Smooth muscle cell of the brain vasculature (primary cell): Measurements from ENCODE around the gene KLF5.
"Not testable (repeated sequence)": the region's sequence is repeated elsewhere in the genome, so short reads cannot be mapped to it uniquely, and the experiment has no call there.

Source experiments
- DNase-seq: peaks from one replicate; pipeline ENCODE4 v3.0.0-alpha.2; 2012; ENCODE audit warnings: low read depth, low spot score

KLF5 gene

DNA sequence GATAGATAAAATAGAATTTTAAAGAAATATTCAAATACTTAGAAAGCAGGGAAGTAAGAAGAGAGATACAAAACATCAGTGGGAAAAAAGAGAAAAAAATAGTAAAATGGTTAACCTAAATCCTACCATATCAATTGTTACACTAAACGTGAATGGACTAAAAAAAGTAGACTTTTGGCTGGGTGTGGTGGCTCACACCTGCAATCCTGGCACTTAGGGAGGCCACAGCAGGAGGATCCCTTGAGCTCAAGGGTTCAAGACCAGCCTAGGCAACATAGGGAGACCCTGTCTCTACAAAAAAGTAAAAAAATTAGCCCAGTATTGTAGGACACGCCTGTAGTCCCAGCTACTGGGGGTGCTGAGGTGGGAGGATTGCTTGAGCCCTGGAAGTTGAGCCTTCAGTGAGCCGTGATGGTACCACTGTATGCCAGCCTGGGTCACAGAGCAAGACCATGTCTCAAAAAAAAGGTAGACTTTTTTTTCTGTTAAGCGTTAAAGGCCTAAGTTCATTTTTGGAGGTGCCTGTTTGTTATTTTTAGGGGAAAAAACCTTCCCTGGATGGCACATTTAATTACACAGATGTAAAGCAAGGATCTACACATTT, 29.6 kb downstream of the KLF5 start:
- DNase-seq, result no peak

DNA sequence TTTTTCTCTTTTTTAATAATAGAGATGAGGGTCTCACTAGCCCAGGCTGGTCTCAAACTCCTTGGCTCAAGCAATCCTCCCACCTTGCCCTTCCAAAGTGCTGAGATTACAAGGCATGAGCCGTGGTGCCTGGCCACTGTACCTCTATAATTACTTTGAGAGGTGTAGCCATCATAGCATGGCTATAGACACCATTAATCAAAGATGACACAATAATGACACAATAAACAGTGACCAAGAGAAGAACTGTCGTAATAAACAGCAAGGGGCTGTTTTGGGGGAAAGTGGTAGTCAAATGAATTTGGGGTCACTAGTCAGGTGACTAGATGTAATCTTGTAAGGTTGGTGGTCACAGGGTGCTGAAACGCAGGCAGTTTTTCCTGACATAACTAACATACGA, 30.4 kb downstream of the KLF5 start:
- no peak for DNase-seq

DNA sequence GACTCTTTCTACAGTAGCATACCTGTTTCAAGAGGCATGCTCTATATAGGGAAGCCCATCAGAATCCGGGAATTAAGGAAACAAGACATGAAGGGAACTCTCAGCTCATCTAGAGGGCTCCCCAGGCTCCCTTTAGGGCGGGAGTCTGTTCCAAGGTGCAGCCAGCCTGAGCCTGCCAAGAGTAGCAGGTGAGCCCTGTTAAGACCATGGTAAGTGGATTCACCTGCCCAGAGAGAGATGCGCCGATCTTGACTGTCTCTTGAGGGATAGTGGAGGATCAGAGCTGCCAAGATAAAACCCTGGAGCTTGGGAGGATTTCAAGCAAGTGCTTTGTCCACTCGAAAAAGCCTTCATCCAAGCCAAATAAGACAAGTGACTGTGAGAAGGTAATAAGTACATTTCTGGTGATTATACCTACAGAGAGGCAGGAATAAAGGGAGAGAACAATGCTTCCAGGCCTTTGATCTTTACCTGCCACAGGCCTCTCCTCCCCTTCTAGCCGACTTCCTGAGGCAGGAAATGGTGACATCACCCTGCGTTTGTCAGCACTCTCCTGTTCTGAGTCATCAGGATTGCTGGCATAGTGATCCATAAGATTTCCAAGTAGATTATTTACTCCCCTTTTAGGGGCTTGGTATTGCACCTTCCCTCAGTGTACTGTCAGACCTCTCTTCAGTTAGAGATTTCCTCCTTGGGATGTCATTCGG, 31.5 kb downstream of the KLF5 start:
- DNase-seq, result no peak

DNA sequence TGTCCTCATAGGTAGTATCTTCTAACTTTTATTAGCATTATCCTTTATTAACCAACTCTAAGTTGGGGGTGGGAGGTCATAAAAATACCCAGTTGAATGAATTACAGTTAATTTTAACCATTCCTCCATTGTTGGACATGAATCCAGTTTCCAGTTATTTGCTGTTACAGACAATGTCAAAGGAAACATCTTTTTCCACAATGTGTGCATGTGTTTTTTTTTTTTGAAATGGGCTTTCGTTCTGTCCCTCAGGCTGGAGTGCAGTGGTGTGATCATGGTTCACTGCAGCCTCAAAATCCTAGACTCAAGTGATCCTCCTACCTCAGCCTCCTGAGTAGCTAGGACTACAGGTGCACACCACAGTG, 32.0 kb downstream of the KLF5 start:
- DNase-seq, result no peak

DNA sequence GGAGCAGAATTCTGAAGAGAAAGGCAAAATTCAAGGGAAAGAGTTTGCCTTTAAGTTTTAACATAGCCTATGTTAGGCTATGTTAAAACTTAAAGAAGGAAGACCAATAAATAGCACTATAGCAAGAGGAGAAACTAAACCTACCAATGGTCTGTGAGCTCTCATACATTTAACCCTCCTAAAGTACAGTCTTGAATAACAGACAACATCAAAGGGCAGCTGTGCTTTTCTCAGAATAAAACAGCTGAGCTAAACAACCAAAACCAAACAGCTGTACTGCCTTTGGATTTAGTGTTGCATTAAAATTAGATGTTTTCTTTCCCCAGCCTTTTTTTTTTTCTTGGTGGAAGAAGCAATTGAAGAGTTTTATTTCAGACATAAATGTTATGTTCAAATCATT, 34.0 kb downstream of the KLF5 start:
- DNase-seq, result no peak

DNA sequence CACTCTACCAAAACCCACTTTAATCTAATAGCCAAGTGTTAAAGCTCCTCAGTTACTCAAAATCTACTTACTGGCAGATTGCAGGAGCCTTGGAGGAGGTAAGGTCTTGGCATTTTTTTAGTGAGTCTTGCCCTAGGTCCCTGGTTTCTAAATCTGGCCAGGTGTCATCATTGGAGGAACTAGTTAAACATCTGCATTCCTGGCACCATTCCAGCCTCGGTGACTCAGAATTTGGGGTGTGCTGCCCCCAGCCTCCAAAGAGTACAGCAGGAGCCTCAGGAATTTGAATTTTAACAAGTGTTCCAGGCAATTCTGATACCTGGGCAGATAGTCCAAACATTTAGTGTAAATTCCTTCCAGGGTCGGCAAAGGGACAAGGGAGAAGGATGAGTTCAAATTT, 37.4 kb downstream of the KLF5 start:
- DNase-seq, result no peak

DNA sequence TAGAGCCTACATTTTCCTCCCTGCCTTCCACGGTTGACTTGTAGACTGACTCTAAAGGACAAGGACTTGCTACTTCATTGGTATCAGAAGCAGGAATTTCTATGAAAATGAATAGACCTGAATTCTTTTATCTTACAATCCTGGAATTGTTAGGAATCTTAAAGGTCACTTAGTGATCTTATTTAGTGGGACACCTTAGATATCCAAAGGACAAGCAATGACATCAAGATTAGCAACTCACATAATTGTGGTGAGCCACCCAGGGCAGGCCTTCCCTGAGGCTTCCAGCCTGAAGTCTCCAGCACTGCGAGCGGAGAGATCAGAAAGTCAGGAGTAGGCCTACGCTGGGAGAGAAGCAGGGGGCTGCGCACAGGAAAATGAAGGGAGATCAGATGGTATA, 37.8 kb downstream of the KLF5 start:
- no peak for DNase-seq

DNA sequence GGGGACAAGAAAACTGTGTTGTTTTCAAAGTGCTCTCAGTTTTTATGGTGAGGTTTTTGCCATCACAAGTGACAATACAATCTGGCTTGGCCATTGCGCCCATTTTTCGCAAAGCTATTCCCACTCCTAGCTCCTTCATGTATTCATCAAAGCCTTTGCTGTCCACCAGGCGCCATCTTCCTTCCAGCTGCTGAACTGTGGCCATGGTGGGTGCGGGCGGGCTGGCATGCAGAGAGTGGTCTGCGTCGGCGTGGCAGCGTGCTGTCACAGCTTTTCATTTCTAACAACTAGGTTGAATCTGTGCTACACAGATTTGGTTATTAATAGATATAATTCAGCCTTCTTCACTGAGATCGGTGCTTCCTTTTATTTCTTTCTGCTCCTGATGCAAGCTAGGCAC, 42.0 kb downstream of the KLF5 start:
- DNase-seq, result not testable (repeated sequence)

DNA sequence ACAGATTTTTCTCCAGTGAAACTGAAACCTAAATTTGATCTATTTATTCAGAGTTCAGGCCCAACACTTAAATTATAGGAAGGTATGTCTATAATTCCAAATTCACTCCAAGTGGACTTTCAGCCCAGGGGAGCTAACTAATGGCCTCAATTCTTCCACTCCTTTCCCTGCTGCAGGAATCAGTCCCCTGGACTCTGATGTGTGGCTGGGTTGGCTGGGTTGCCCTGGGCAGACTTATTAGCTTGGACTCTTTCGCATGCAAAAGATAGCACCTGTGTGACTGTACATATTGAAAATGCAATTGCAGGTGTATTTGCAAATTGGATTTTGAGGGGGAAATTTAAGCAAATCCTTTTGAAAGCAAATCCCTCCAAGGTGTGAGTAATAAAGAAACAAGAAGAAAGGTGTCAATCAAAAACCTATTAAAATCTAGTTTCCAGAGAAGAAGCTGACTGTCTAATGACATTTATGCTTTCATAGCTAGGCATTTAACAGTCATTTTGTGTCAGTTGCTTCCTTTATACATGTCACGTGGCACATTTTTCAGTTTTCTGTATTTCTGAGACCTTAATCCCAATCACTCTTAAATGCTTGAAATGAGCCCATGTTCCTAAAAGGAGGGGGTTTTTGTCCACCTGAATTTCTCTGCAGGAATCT, 42.7 kb downstream of the KLF5 start:
- DNase-seq, result no peak

DNA sequence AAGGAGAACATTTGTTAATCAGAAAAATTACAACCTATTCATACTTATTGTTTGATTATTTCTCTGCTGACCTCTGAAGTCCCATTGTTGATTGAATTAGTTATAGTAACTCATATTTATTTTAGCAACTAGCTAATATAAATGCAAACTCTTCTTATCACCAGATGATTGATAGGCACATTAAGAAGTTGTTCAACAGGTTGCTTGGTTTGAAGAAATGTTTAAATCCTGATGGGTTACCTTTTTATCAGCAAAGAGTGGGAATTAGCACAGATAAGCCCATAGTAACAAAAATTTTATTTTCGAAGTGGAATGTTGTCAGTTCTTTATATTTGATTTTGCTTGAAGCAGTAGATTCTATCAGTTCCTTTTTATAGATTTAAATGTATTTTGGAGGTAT, 44.4 kb downstream of the KLF5 start:
- no peak for DNase-seq

DNA sequence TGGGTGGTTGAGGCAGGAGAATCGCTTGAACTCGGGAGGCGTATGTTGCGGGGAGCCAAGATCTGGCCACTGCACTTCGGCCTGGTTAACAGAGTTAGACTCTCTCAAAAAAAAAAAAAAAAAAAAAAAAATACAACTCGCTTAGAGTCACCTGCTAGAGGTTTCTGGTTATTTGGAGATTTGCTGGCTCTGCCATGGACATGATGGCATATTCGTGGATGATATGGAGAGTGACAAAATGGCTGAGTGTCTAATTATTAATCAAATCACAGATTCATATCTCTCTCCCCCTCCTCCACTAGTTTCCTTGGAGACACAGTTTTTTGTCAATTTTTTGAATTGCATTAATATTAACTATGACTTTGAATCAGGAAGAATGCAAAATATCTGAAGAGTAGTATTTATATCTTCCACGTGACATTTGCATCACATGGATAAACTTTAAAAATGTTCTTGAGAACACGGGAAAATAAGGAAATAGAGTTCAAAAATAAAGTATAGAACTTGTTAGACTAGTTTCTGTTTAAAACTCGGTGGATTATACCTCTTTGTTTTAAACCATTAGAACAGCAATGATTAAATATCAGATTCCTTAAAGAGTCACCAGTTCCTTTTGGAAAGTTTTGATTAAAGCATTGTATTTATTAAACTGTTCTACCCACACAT, 47.8 kb downstream of the KLF5 start:
- DNase-seq, result no peak

DNA sequence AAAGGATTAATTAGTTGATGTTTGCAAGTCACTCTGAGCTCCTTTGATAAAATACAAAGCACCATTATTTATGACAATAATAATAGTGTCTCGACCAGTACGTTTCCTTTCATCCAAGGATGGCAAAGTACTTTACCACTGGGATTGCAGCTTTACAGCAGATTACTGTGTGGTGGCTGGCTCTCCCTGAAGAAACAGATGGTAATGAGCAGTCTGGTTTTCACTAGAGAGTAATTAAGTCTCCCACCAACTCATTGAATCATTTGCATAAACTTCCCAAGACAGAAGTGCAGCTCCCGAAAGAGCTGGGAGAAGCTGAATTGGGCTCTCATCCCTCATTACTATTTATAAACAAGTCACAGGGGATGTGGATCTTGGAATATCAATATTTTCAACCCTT, 48.7 kb downstream of the KLF5 start:
- DNase-seq, result no peak

DNA sequence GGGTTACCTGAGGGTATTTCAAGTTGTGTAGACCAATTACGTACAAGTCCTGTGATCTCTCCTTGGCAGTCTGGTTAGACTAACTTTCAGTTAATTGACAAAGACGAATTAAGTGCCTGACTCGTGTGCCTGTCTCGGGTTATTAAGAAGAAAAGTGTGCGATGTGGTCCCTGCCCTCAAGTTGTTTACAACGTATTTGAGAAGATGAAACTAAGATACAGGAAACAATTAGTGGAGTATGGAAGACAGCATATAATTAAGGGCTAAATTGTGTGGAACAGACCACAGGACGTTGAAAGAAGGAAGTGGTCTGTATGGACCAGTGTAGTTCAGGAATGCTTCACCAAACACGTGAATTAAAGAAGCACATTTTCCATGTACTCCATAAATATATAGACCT, 49.2 kb downstream of the KLF5 start:
- no peak for DNase-seq

DNA sequence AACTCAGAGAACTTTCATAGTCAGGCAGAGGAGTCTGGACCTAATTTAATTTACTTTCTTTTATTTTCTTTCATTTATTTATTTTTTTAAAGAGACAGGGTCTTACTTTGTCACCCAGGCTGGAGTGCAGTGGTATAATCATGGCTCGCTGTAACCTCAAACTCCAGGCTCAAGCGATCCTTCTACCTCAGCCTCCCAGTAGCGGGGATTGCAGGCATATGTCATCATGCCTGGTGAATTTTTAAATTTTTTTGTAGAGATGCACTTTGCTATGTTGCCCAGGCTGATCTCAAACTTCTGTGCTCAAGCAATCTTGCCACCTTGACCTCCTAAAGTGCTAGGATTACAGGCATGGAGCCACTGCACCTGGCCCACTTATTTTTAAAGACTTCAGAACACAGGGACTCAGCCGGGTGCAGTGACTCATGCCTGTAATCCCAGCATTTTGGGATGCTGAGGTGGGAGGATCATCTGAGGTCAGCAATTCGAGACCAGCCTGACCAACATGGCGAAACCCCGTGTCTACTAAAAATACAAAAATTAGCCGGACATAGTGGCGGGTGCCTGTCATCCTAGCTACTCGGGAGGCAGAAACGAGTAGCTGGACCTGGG, 50.6 kb downstream of the KLF5 start:
- DNase-seq, result no peak

DNA sequence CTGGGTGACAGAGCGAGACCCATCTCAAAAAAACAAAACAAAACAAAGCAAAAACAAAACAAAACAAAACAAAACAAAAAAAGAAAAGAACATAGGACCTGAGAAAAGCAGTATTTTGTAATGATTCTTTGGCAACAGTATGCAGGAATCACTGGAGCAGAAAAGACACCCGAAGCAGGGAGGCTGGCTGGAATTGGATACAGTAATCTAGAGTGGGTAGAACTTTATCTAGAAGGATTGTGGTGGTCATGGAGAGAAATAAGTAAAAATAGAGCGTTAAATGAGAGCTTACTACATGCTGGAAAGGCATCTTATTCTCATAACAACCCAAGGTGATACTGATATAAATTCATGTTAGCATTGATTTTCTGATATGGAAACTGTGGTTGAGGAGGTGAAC, 51.2 kb downstream of the KLF5 start:
- DNase-seq, result no peak

DNA sequence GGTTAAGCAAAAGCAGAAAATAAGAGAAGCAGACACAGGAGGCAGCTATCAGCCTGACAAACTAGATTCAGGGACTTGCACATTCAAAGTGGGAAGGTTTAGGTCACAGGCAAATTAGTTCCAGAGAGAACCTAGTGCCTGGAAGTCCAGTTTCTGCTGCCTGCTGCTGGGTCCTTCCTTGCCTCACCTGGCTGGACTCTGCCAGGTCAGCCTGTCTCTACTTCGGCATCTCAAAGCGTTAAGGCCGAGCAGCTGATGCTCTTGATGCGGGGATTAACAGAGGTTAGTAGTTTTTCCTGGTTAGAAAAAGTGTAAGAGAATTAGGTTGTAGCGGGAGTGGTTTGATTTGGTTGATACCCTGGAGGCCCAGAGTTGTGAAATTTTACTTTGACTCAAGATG, 52.0 kb downstream of the KLF5 start:
- DNase-seq, result no peak

DNA sequence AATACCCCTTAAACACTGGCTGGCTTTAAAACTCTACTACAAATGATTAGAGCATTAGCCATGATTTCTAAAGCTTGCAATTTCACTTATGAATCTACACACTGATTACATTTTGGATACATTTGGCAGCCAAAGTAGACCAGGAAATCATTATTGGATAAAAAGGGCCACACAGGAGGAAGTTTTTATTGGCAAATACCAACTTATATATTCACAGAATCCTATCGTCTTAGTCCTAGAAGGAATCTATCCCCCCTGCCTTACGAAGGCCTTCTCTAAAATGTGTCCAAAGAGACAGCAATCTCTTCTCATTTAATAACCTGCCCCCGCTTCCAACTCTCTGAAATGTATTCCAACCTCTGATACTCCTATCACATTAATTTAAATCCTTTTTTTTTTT, 52.5 kb downstream of the KLF5 start:
- no peak for DNase-seq

DNA sequence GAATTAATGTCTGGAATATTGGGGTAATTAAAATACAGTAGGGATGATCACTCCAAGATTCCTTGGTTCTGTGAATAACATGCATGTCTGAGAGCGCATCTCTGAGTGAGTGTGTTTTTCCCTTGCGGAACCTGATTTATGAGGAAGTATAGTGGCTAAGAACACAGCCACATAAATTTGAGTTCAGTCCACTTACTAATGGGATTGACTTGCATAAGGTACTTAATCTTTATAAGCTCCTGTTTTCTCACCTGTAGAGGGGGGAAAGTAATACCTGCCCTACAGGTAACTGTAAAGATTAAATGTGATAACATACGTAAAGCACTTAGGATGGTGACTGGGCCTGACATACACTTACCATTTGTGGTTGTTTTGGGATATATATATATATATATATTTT, 60.8 kb downstream of the KLF5 start:
- no peak for DNase-seq
